ENCODE measurements around the gene ADM.

ADM gene

DNA sequence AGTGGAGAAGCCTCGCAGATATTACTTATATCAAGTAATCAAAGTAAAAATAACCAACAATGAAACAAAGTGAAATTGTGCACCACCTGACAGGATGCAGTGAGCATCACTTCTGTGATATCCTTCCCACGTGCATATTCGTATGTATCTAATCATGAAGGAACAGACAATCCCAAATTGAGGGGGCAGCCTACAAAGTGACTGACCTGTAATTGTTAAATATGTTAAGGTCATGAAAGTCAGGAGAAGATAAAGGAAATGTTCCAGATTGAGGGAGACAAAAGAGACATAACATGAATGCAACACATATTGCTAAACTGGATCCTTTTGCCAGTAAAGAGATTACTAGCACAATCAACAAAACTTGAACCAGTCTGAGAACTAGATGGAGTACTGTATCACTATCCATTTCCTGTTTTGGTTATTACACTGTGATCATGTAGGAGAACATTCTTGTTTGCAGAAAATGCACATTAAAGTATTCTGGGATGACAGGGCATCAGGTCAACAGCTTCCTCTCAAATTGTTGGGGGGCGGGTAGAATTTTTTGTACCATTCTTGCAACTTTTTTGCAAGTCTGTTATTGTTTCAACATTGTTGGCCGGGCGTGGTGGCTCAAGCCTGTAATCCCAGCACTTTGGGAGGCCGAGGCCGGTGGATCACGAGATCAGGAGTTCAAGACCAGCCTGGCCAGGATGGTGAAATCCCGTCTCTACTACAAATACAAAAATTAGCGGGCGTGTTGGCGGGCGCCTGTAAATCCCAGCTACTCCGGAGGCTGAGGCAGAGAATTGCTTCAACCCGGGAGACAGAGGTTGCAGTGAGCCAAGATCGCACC lies 12.9 kb upstream of the ADM start:
- Histone ChIP-seq H4K20me1 (ENCODE audit: insufficient read depth) (no peaks in the 10 kb centered on the region), H3K4me1 (ENCODE audit: low read depth, poor library complexity, severe bottlenecking) (peaks cover 43% of the 10 kb centered on the region), H3K27ac (no peak overlapping the region), H2AFZ (ENCODE audit: low read depth) (no peak overlapping the region), H3K27me3 (ENCODE audit: insufficient read depth, low read depth) (no peaks in the 10 kb centered on the region; the same call in 1 of the 2 replicates), H3K36me3 (ENCODE audit: insufficient read depth) (no peaks in the 10 kb centered on the region), H3K79me2 (ENCODE audit: insufficient read depth, low read depth) (no peaks in the 10 kb centered on the region), H3K4me2 (no peak overlapping the region), H3K4me3 (IDR thresholded peaks at IDR 0.05; ENCODE audit: insufficient read depth, low read depth, low read length) (no peak overlapping the region), H3K9ac (no peak overlapping the region)
- TF ChIP-seq, protein P1, sequence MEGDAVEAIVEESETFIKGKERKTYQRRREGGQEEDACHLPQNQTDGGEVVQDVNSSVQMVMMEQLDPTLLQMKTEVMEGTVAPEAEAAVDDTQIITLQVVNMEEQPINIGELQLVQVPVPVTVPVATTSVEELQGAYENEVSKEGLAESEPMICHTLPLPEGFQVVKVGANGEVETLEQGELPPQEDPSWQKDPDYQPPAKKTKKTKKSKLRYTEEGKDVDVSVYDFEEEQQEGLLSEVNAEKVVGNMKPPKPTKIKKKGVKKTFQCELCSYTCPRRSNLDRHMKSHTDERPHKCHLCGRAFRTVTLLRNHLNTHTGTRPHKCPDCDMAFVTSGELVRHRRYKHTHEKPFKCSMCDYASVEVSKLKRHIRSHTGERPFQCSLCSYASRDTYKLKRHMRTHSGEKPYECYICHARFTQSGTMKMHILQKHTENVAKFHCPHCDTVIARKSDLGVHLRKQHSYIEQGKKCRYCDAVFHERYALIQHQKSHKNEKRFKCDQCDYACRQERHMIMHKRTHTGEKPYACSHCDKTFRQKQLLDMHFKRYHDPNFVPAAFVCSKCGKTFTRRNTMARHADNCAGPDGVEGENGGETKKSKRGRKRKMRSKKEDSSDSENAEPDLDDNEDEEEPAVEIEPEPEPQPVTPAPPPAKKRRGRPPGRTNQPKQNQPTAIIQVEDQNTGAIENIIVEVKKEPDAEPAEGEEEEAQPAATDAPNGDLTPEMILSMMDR (conservative IDR thresholded peaks at IDR 0.05; ENCODE audit: low read depth, low read length) = no peak

DNA sequence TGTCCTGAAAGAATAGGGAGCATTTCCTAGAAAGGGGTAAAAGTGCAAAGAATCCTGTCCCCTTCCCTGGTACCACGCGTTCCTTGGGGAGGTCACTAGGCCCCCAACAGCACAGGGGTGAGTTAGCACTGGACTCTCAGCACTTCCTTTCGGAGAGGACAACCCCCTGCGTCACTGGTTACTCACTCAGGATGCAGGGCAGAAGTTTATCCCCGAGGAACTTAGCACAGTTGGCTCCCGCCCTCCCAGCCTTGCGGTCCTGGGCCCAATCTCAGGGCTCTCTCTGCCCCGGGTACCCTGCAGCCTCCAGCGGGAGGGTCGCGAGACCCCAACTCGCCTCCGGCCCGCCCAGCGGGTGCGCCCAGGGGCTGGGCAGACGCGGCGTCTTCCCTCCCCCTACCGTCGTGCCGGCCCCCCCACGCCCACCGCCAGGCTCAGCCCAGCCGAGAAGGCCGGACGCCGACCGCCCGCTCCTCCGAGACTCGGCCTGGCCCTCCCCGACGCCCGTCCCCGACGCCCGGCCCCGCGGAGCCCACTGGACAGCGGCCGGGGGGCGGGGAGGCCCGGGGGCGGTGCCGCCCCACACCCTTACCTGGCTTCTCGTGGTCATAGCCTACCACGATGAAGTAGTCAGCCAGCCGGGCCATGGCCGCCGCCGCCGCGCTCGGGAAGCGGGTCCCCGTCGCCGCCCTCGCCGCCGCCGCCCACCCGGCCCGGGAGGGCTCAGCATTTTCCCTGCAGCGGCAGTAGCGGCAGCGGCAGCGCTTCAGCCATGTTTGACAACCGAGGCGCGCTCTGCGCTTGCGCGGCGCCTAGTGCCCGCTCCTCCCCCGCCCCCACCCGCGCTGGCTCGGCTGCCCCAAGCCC lies 11.2 kb upstream of the ADM start, which contains the start of gene SBF2:
TSS of gene SBF2 (minus strand) at position 797 of the 867 bp plus-strand sequence. CDS start at position 647, 150 bp downstream.
- Histone ChIP-seq H3K9ac (peak within 1 kb of the TSS; percentile 76), H3K4me3 (IDR thresholded peaks at IDR 0.05; ENCODE audit: insufficient read depth, low read depth, low read length) (no peak within 1 kb of the TSS), H3K27me3 (ENCODE audit: insufficient read depth, low read depth) (no peaks in the 10 kb centered on the region; the same call in 1 of the 2 replicates), H3K79me2 (ENCODE audit: insufficient read depth, low read depth) (no peaks in the 10 kb centered on the region), H3K4me2 (peak within 1 kb of the TSS; percentile 98), H3K4me1 (ENCODE audit: low read depth, poor library complexity, severe bottlenecking) (peaks cover 56% of the 10 kb centered on the region), H3K27ac (no peak within 1 kb of the TSS; the same call in 1 of the 2 replicates), H4K20me1 (ENCODE audit: insufficient read depth) (no peaks in the 10 kb centered on the region), H3K36me3 (ENCODE audit: insufficient read depth) (no peaks in the 10 kb centered on the region), H2AFZ (ENCODE audit: low read depth) (peak within 1 kb of the TSS; percentile 99)
- TF ChIP-seq, protein P1 (conservative IDR thresholded peaks at IDR 0.05; ENCODE audit: low read depth, low read length) = no peak

DNA sequence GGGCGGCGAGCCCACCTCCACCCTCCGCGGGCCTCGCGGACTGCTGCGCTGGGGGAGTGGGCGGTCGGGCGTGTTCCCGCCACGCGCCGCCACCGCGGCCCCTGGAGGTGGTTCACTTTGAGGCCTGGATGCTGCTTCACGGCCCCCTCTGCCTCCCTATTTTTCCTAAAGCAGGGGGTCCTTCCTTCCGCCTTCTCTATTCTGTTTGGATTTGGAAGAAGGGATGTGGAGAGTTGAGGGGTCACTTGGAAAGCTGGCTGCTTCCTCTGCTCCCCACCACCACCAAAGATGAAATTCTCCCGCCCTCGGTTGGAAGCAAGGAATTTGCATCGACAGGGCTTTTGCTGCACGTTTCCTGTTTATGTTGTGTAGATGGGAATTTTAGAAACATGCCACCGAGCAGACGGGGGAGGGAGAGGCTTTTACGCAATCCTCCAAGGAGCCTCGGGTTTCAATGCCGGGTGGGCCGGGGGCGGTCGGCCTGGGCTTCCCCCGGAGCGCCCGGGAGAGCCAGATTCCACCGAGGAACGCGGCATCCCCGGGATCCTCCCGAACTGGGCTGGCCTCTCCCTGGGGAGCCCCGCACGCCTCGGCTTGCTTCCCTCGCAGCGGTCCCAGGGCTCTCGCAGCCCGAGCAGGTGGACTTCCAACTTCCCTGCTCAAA lies 10.5 kb upstream of the ADM start:
- Histone ChIP-seq H3K79me2 (ENCODE audit: insufficient read depth, low read depth) (no peaks in the 10 kb centered on the region), H3K27me3 (ENCODE audit: insufficient read depth, low read depth) (no peaks in the 10 kb centered on the region; the same call in 1 of the 2 replicates), H3K27ac (no peak overlapping the region; the same call in 1 of the 2 replicates)

More for the DNA sequence above, 10.5 kb upstream of the ADM start:
- H3K9ac ChIP-seq = peak overlapping the region; percentile 76
- TF ChIP-seq, protein P1 (conservative IDR thresholded peaks at IDR 0.05; ENCODE audit: low read depth, low read length) = no peak
- H4K20me1 ChIP-seq (ENCODE audit: insufficient read depth) = no peaks in the 10 kb centered on the region
- peaks cover 61% of the 10 kb centered on the region for H3K4me1 ChIP-seq (ENCODE audit: low read depth, poor library complexity, severe bottlenecking)
- H3K36me3 ChIP-seq (ENCODE audit: insufficient read depth) = no peaks in the 10 kb centered on the region
- peak overlapping the region; percentile 99 for H2AFZ ChIP-seq (ENCODE audit: low read depth)
- H3K4me2 ChIP-seq = peak overlapping the region; percentile 98
- H3K4me3 ChIP-seq (IDR thresholded peaks at IDR 0.05; ENCODE audit: insufficient read depth, low read depth, low read length) = no peak overlapping the region

All from KMS-11 (cell line).